ENCODE measurements around the gene SRGAP2B. TPM values are rescaled to one million over a fixed set of nuclear protein-coding genes. Genes with fewer than 3 reads are reported as not detected.
"Not testable (repeated sequence)": the region's sequence is repeated elsewhere in the genome, so short reads cannot be mapped to it uniquely, and the experiment has no call there.

Gene SRGAP2B
- total RNA-seq, 1 donor from 2014 or later: 64.8 TPM

DNA sequence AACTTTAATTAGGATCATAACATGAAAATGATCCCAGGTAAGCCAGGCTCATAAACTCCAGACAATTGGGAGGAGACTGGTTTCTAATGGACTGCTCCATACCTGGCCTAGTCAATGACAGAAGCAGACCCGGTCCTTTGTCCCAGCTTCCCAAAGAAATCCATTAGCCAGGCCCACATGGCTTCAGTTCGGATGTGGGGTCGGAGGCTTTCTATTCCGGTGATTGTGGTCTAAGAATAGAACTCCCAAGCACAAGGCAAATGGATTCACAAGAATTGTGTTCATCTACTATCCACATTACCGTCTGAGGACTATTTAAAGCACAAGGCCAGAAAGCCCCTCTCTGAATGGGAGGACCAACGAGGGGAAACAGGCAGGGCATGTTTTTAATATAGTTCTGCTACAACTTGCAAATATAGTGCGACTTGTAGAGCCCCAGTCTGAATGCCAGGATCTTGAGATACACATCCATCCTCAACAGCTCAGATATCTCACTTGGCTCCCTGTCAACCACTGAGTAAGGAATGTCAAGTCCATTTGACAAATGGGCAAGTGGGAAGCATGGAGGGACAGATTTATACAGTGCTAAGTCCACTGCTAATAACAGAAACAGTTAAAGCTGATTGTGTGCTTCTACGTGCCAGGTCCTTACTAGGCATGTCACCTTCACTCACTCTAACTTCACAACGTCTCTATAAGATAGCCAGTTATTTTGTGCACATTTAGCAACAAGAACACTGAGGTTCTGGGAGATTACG, 42.9 kb downstream of the SRGAP2B start:
- not testable (repeated sequence) for DNase-seq (ENCODE audit: low spot score in 2 of 2); FAIRE-seq

DNA sequence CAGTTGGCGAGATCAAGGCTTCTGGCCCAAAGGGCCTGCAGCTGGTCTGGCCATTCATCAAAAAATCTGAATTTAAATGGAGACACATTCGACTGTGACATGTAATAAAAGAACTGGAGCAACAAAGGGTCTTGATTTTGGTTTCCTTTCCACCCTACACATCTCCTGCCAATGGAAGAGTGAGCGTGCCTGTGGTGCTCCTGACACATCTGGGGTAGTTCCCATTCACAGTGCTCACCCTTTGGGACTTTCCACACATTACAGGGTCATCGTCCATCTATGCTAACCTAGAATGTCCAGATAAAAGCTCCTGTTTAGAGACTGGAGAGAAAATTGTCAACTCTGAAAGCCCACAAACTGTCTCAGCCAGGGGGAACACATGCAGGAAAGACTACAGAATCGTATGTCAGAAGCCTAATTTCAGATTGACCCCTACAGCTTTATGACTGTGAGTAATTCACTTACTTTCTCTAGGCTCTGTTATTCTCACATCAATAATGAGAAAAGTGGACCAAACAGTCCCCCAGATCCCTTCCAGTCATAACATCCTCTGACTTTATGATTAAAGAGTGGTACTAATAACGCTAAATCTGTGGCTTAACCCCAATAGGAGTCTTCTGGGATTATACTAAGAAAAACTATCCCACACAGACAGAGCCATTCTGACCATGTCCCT, 46.8 kb downstream of the SRGAP2B start:
- not testable (repeated sequence) for FAIRE-seq; DNase-seq (ENCODE audit: low spot score in 2 of 2)

DNA sequence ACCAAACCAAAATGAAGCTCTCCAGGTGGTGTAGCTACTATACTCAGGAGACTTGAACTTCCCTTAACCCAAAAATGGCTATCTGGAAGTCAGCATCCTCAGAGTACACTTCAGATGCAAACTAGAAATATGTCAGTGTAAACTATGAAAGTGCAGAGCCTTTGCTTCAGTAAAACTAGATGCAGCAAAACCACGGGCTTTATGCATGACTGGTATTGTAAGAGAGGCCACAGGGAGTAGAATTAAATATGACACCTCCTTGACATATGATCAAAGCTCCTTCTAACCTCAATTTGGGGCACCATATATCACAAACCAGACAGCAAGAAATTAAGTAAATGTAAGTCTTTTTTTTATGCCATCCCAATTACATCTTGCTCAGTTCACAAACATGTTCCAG, 47.6 kb downstream of the SRGAP2B start:
- FAIRE-seq; DNase-seq (ENCODE audit: low spot score in 2 of 2): not testable (repeated sequence)

DNA sequence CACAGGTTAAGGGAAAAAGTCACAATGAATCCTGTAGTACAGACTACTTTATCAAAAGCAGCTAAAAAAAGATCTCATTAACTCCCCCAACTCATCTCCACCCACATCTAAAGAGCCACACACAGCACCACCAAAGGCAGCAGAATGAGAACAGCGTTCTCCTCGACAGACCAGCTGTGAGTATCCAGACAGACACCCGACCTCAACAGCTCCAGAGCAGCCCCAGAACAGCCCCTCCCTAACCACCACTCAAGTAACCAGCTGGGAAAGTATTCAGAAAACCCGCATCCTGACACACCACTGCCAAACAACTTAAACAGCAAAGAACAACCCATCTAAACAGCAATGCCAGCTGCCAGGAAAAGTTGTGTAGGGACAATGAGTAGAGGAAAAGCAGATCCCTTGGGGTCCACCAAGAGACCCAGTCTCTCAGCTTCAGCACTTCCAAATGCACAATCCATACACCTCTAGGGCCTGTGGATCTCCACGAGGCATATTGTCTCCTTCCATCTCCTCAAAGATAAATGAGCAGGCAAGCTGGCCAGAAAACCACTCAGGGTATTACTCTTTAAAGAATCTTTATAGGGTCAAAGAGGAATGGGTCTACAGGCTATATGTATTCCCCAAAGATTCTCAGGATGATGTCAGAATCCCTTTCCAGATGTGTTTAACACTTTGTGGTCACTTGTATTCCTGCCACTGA, 49.4 kb downstream of the SRGAP2B start:
- DNase-seq (ENCODE audit: low spot score in 2 of 2); FAIRE-seq: not testable (repeated sequence)

DNA sequence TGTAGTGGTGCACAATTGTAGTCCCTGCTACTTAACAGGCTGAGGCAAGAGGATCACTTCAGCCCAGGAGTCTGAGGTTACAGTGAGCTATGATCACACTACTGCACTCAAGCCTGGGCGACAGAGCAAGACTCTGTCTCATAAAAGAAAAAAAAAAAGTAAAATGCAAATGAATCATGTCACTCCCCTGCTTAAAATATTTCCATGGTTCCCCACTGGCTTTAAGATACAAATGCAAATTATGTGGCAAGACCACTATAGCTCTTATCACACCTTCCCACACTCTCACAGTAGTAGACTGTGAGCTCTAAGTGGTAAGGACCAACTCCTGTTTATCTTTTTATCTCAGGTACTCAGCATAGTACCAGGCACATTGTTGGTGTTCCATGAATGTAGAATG, 53.6 kb downstream of the SRGAP2B start:
- not testable (repeated sequence) for FAIRE-seq; DNase-seq (ENCODE audit: low spot score in 2 of 2)

DNA sequence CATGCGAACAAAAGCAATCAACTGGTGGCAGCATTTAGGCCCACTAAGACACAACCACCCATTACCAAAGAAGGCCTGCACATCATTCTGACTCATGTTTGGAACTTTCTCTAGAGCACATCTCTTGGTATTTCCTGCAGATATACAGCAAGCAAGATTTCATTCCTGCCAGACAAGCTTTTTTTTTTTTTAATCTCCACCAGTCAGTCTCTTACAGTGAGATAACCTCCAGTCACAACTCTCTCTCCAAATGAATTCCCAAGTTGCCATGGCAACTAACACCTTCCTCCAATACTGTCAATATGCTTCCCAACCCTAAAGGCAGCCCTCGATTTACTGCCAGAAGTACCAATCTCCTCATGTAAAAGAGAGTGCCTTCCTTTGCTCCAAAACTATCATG, 59.1 kb downstream of the SRGAP2B start:
- not testable (repeated sequence) for DNase-seq (ENCODE audit: low spot score in 2 of 2); FAIRE-seq

DNA sequence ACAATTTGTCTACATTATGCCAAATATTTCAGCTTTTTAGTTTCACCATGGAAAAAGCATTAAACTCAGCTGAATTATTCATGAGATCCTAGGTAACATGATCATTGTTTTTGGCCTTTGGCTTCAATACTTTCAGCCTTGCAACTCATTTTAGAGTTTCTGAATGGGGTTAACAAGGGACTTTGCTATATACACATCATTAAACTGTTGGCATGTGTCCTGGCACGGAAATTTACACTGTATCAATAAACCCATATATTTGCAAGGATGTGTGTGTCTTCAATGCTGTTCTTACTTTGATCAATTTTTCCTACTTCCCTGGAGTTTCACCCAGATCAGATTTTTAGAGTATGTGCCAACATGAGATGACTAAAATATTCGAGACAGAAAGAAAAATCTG, 61.6 kb downstream of the SRGAP2B start:
- not testable (repeated sequence) for DNase-seq (ENCODE audit: low spot score in 2 of 2); FAIRE-seq

DNA sequence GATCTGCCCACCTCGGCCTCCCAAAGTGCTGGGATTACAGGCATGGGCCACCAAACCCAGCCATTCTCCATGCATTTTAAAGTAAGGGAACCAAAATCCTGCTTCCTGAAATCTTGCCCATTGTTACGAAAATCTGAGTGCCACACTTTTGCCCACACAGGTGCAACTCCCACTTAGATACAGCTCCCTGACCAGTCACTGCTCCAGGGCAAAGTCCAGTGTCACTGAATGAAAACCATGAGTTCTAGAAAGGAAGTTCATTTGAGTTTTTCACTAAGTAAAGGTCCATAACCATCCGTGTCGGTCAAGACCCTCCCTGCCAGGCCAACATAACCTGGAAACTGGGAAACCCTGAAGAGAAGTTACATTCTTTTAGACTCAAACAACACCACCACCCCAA, 67.9 kb downstream of the SRGAP2B start:
- not testable (repeated sequence) for DNase-seq (ENCODE audit: low spot score in 2 of 2); FAIRE-seq

DNA sequence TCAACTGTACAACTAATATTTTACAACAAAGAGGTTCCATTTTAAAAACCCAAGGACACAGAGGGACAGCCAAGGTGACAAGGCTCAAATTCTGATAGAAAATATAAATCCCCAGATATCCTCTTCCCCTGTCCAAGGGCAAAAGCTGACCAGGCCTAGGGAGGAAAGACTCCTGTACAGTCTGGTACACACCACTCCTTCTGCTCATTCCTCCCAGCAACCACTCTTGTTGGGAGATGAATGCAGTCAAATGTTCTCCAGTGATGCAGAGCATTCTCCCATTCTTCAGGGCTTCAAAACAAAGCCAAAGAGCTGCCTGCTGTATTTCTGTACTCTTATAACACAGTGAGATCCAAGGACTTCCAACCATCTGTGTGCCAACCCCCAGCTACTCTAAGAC, 69.8 kb downstream of the SRGAP2B start:
- not testable (repeated sequence) for DNase-seq (ENCODE audit: low spot score in 2 of 2); FAIRE-seq

DNA sequence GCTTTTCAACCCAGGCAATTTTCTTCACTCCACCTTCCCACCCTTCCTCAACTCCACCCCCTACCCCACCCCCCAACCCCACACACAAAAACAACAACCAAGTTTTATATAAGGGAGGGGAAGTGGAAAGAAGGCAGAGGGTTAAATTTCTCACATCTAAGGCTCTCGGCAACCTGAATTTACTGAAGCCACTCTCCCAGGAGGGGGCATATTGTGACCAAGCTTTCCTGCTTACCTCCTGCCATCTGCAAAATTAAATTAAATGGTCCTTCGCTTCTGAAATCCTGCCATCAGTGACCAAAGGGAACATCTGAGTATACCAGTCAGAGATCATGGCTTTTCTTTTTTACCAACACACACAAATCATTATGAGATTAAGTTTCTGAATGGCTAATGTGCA, 72.9 kb downstream of the SRGAP2B start:
- DNase-seq (ENCODE audit: low spot score in 2 of 2); FAIRE-seq: not testable (repeated sequence)

DNA sequence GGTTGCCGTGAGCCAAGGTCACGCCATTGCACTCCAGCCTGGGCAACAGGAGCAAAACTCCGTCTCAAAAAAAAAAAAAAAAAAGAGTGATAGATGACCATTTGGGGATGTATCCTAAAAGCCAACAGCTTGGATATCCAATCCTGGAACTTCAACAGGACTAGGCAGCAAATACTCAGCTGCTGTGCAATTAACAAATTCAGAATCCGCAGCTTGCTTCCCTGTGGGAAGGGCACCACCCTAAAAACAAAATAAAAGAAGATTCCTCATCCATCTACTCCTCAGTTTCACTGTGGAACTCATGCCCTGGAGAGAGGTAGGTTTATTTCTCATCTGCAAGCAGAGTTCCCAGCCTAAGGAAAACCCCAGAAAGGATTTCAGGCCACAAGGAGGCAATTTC, 73.4 kb downstream of the SRGAP2B start:
- FAIRE-seq; DNase-seq (ENCODE audit: low spot score in 2 of 2): not testable (repeated sequence)

DNA sequence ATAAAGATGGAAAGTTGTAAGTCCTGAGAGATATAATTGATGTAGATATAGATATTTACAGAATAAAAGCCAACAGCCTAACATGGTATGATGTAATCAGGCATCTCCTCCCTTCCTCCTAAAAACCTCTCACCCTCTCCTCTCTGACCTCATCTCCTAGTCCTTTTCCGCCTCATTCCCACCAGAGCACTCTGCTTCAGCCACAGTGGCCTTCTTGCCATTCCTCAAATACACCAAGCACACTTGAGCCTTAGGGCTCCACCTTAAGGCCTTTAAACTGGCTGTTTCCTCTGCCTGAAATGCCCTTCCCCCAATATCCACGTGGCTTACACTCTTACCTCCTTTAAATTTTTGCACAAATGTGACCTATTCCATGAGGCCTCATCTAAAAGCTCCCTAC, 75.4 kb downstream of the SRGAP2B start:
- not testable (repeated sequence) for FAIRE-seq

DNA sequence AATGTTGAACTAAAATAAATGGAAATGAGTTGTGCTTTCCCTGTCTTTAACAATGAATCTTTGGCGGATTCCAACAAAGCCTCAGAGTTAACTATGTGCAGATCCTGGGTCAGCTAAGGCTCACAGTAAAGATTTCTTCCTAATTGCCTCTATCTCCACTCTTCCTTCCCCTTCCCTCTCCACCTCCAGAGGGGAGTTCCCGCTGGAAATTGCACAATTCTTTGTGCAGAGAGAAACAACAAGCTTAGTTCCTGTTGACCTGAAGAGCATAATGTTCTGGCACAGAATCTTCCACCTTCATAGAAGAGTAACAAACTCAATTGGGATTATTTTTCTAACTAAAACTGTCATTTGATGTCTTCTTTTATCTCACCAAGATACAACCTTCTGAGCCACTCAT, 77.4 kb downstream of the SRGAP2B start:
- not testable (repeated sequence) for DNase-seq (ENCODE audit: low spot score in 2 of 2); FAIRE-seq

More for the DNA sequence above, 75.4 kb downstream of the SRGAP2B start:
- not testable (repeated sequence) for DNase-seq (ENCODE audit: low spot score in 2 of 2)

DNA sequence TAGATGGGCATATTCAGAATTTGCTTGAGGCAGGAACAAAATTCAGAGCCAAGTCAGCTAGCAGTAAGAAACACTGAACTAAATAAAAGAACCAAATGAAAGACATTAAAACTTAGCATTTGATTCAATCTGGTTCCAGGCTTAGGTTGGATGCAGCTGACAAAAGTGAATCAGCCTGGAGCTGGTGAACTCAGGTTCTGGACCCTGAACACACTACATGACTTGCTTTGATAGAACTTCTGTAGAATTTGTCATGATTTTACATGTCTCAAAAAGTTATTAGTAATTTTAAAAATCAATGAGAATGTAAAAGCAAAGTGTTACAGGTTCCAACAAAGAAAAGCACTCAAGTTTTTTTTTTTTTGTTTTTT, 78.7 kb downstream of the SRGAP2B start:
- FAIRE-seq; DNase-seq (ENCODE audit: low spot score in 2 of 2): not testable (repeated sequence)

DNA sequence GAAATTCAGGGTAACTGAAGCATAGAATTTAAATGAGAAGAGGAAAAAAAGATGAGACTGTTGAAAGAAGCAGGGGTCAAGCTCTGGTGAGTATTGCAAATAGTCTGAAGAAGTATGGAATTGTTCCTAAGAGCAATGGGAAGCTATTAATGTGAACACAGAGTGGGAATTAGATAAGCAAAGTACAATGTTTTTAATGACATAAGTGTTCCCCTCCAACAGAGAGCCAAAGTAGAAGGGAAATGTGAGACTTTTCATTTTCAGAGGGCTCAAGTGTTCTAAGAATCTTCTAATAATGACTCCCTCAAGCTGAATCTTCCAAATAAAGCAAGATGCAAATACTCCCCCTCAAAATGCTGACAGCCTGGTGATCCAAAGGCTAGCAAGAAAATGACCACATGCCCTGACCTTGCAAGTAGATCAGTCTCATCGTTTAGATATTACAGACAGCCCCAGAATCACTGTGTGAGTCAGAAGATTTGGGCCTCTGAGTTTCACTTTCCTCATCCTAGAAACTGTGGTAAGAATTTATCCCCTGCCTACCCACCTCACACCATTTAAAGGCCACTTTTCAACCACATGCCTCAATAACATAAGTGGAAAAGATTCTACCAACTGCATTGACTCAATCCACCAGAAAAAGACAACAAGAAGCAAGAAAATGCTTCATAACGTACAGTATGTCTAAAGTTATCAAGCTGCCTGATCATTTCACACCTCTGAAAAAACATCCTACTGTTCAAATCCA, 79.2 kb downstream of the SRGAP2B start:
- not testable (repeated sequence) for DNase-seq (ENCODE audit: low spot score in 2 of 2); FAIRE-seq

DNA sequence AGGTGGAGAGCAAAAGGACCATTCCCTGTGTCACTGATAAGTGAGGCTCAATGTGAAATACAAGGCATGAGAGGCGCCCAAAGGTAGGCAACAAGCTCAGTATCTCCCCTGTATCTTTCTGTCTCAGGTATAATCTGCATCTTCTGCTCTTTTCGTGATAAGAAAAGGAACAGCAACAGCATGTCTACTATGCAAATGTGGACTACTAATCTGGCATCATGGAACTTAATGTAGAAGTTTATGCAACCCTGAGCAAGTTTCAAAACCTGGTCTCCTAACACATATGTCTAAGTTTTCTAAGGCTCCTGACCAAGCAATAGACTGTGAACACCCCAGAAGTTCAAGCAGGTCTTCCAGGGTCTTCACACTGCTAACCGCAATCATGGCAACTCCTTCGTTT, 81.8 kb downstream of the SRGAP2B start:
- not testable (repeated sequence) for DNase-seq (ENCODE audit: low spot score in 2 of 2); FAIRE-seq

DNA sequence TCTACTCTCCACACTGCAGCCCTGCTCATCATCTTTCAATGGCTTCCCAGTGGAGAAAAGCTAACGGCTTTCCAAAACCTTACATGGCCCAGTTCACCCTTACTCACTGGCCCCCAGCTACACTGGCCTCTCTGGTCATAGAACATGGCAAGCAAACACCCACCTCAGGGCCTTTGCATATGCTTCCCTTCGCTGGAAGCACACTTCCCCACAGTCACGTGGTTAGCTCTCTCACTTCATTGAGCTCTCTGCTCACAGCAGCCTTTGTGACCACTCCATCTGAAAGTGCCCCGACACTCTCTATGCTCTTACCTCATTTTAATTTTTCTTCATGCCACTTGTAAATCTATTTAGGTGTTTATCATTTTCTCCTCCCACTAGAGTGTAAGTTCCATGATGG, 83.3 kb downstream of the SRGAP2B start:
- DNase-seq (ENCODE audit: low spot score in 2 of 2); FAIRE-seq: not testable (repeated sequence)

DNA sequence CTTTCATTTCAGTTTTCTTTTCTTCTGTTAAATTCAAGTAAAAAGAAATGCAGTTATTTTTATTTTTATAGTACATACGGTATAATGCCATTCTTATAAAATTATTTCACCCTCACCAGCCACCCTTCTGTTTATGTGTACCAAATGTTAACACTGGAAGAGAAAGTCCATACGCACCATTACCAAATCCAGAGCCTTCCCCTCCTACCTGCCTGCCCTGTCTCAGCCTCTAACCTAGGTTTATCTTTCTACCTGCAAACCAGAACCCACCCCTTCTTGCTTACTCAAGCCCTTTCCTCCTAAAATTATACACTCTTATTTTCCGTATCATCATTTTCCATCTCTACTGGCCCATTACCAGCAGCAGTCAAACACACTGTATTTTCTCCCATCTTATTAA, 84.5 kb downstream of the SRGAP2B start:
- DNase-seq (ENCODE audit: low spot score in 2 of 2); FAIRE-seq: not testable (repeated sequence)

DNA sequence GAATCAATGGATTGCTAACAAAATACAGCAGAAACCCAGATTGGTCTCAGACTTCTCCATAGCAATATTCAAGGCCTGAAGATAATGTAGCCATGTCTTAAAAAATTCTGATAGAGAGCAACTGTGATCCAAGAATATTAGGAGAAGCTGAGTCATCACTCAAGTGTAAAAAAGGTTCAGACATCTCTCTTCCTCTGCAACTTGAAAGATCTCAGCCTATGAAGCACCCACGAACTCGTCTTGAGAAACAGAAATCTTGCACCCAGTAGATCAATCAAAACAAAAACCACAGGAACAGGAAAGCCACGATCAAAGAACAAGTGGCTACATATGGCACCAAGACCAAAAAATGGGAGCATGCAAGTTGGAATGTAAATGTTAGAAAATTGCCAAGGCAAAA, 85.2 kb downstream of the SRGAP2B start:
- FAIRE-seq; DNase-seq (ENCODE audit: low spot score in 2 of 2): not testable (repeated sequence)

DNA sequence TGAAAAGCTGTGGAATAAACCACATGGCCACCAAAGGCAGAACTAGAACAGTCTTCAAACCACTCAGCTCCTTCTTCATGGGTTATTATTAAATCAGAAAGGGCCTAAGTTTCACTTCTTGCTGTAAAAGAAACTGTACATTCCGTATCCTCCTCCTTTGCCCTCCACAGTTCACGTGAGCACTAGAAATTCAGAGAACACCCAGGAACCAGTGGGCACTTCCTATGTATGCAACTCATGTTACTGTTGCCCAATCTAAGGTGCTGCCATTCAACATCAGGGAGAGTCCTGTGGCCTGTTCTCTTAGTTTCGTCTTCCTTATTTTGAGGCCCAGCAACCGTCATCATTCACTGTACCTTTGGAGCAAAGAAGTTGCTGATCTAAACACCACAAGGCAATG, 86.7 kb downstream of the SRGAP2B start:
- not testable (repeated sequence) for FAIRE-seq; DNase-seq (ENCODE audit: low spot score in 2 of 2)
